ENCODE measurements around the gene PDLIM1. TPM values are rescaled to one million over a fixed set of nuclear protein-coding genes. Genes with fewer than 3 reads are reported as not detected.

Gene PDLIM1
- total and polyA plus RNA-seq, 9 of the 15 experiments (the other 6 are each of a cell fraction or from before 2014, with no cell fraction given): 19.8 to 164 (median 39.1) TPM

DNA sequence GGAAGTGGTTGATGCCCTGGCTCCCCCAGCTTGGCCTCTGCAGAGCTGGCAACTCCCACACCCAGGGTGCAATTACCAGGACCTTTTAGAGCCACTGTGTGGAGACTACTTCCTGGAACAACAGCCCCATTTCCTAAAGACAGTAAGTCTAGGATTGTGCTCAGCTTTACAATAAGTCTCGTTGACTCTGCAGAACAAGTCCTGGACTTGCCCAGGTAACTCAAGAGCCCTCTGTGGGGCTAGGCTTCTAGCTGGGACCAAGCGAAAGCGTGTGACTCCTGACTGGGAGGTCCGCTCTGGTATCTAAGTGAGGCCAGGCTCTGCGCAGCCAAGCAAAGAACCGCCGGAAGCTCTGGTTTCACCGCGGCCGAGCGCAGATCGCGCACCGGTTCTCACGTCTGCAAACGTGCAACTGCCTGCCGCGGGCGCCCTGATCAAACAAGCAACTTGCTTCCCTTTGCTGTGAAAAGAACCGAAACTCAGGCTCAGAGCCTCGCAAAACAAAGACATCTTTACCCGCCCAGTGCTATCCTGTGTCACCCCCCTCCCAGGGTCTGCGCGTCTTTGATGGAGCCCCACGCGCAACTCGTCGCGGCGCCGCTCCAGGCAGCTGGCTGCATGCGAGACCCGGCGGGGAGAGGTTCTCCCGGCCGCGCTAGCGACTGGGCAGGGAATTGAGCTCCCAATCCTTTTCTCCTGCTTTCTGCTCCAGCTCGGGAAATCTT lies 4.4 kb upstream of the PDLIM1 start (continued):
- TF ChIP-seq ZFP30 (CRISPR knock-in tag; IDR thresholded peaks at IDR 0.05; ENCODE audit: borderline replicate concordance) (no peak), ZNF785 (CRISPR knock-in tag; IDR thresholded peaks at IDR 0.05) (no peak), NRF1 (conservative IDR thresholded peaks at IDR 0.05 in 1 of 2, IDR thresholded peaks at IDR 0.05 in 1 of 2) (peak; percentile 76 to 78), GTF2E2 (tag; IDR thresholded peaks at IDR 0.05) (peak; percentile 25; the same call in 1 of the 2 replicates), ZNF24 (IDR thresholded peaks at IDR 0.05) (peak; percentile 81), CHCHD3 (CRISPR knock-in tag; IDR thresholded peaks at IDR 0.05) (no peak), ZNF133 (CRISPR knock-in tag; IDR thresholded peaks at IDR 0.05) (no peak), PHF8 (IDR thresholded peaks at IDR 0.05; ENCODE audit: borderline replicate concordance, low read length) (peak; percentile 40; the same call in 1 of the 2 replicates), CXXC5 (CRISPR knock-in tag; IDR thresholded peaks at IDR 0.05) (peak; percentile 78), ZNF551 (CRISPR knock-in tag; IDR thresholded peaks at IDR 0.05) (no peak), RBFOX2 (IDR thresholded peaks at IDR 0.05; ENCODE audit: low read depth, low read length) (peak; percentile 75)
- TF ChIP-seq, protein P1, sequence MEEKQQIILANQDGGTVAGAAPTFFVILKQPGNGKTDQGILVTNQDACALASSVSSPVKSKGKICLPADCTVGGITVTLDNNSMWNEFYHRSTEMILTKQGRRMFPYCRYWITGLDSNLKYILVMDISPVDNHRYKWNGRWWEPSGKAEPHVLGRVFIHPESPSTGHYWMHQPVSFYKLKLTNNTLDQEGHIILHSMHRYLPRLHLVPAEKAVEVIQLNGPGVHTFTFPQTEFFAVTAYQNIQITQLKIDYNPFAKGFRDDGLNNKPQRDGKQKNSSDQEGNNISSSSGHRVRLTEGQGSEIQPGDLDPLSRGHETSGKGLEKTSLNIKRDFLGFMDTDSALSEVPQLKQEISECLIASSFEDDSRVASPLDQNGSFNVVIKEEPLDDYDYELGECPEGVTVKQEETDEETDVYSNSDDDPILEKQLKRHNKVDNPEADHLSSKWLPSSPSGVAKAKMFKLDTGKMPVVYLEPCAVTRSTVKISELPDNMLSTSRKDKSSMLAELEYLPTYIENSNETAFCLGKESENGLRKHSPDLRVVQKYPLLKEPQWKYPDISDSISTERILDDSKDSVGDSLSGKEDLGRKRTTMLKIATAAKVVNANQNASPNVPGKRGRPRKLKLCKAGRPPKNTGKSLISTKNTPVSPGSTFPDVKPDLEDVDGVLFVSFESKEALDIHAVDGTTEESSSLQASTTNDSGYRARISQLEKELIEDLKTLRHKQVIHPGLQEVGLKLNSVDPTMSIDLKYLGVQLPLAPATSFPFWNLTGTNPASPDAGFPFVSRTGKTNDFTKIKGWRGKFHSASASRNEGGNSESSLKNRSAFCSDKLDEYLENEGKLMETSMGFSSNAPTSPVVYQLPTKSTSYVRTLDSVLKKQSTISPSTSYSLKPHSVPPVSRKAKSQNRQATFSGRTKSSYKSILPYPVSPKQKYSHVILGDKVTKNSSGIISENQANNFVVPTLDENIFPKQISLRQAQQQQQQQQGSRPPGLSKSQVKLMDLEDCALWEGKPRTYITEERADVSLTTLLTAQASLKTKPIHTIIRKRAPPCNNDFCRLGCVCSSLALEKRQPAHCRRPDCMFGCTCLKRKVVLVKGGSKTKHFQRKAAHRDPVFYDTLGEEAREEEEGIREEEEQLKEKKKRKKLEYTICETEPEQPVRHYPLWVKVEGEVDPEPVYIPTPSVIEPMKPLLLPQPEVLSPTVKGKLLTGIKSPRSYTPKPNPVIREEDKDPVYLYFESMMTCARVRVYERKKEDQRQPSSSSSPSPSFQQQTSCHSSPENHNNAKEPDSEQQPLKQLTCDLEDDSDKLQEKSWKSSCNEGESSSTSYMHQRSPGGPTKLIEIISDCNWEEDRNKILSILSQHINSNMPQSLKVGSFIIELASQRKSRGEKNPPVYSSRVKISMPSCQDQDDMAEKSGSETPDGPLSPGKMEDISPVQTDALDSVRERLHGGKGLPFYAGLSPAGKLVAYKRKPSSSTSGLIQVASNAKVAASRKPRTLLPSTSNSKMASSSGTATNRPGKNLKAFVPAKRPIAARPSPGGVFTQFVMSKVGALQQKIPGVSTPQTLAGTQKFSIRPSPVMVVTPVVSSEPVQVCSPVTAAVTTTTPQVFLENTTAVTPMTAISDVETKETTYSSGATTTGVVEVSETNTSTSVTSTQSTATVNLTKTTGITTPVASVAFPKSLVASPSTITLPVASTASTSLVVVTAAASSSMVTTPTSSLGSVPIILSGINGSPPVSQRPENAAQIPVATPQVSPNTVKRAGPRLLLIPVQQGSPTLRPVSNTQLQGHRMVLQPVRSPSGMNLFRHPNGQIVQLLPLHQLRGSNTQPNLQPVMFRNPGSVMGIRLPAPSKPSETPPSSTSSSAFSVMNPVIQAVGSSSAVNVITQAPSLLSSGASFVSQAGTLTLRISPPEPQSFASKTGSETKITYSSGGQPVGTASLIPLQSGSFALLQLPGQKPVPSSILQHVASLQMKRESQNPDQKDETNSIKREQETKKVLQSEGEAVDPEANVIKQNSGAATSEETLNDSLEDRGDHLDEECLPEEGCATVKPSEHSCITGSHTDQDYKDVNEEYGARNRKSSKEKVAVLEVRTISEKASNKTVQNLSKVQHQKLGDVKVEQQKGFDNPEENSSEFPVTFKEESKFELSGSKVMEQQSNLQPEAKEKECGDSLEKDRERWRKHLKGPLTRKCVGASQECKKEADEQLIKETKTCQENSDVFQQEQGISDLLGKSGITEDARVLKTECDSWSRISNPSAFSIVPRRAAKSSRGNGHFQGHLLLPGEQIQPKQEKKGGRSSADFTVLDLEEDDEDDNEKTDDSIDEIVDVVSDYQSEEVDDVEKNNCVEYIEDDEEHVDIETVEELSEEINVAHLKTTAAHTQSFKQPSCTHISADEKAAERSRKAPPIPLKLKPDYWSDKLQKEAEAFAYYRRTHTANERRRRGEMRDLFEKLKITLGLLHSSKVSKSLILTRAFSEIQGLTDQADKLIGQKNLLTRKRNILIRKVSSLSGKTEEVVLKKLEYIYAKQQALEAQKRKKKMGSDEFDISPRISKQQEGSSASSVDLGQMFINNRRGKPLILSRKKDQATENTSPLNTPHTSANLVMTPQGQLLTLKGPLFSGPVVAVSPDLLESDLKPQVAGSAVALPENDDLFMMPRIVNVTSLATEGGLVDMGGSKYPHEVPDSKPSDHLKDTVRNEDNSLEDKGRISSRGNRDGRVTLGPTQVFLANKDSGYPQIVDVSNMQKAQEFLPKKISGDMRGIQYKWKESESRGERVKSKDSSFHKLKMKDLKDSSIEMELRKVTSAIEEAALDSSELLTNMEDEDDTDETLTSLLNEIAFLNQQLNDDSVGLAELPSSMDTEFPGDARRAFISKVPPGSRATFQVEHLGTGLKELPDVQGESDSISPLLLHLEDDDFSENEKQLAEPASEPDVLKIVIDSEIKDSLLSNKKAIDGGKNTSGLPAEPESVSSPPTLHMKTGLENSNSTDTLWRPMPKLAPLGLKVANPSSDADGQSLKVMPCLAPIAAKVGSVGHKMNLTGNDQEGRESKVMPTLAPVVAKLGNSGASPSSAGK (IDR thresholded peaks at IDR 0.05): peak; percentile 74
- TF ChIP-seq, protein P2, sequence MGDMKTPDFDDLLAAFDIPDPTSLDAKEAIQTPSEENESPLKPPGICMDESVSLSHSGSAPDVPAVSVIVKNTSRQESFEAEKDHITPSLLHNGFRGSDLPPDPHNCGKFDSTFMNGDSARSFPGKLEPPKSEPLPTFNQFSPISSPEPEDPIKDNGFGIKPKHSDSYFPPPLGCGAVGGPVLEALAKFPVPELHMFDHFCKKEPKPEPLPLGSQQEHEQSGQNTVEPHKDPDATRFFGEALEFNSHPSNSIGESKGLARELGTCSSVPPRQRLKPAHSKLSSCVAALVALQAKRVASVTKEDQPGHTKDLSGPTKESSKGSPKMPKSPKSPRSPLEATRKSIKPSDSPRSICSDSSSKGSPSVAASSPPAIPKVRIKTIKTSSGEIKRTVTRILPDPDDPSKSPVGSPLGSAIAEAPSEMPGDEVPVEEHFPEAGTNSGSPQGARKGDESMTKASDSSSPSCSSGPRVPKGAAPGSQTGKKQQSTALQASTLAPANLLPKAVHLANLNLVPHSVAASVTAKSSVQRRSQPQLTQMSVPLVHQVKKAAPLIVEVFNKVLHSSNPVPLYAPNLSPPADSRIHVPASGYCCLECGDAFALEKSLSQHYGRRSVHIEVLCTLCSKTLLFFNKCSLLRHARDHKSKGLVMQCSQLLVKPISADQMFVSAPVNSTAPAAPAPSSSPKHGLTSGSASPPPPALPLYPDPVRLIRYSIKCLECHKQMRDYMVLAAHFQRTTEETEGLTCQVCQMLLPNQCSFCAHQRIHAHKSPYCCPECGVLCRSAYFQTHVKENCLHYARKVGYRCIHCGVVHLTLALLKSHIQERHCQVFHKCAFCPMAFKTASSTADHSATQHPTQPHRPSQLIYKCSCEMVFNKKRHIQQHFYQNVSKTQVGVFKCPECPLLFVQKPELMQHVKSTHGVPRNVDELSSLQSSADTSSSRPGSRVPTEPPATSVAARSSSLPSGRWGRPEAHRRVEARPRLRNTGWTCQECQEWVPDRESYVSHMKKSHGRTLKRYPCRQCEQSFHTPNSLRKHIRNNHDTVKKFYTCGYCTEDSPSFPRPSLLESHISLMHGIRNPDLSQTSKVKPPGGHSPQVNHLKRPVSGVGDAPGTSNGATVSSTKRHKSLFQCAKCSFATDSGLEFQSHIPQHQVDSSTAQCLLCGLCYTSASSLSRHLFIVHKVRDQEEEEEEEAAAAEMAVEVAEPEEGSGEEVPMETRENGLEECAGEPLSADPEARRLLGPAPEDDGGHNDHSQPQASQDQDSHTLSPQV (IDR thresholded peaks at IDR 0.05): peak; percentile 85

All from K562 (cell line).